Erythroblast (primary cell): ENCODE results near the gene CEACAM16.

Experiments
- GATA1 ChIP-seq: IDR thresholded peaks from 2 replicates; pipeline ENCODE4 v1.6.1; 2011; ENCODE audit warnings: low read depth, mild to moderate bottlenecking, control low read depth, low read length, moderate library complexity
- POLR2A ChIP-seq: IDR thresholded peaks from 2 replicates; pipeline ENCODE4 v1.6.1; 2011; ENCODE audit warnings: mild to moderate bottlenecking, low read length

GRCh38 chr19:44717603-44718002, 18.7 kb downstream of the CEACAM16 start:
- TF ChIP-seq POLR2A (no peak), GATA1 (no peak)
